HG03457 (cell line): ENCODE measurements around the gene SLC25A21.
"Not testable (repeated sequence)": the region's sequence is repeated elsewhere in the genome, so short reads cannot be mapped to it uniquely, and the experiment has no call there.

Source experiments
- ATAC-seq: cut with Tn5 transposase; IDR thresholded peaks from one replicate; pipeline ENCODE4 v1.9.1; 2021; ENCODE audit warnings: moderate number of reproducible peaks; ENCODE audit not compliant: unreplicated experiment

SLC25A21 gene

DNA sequence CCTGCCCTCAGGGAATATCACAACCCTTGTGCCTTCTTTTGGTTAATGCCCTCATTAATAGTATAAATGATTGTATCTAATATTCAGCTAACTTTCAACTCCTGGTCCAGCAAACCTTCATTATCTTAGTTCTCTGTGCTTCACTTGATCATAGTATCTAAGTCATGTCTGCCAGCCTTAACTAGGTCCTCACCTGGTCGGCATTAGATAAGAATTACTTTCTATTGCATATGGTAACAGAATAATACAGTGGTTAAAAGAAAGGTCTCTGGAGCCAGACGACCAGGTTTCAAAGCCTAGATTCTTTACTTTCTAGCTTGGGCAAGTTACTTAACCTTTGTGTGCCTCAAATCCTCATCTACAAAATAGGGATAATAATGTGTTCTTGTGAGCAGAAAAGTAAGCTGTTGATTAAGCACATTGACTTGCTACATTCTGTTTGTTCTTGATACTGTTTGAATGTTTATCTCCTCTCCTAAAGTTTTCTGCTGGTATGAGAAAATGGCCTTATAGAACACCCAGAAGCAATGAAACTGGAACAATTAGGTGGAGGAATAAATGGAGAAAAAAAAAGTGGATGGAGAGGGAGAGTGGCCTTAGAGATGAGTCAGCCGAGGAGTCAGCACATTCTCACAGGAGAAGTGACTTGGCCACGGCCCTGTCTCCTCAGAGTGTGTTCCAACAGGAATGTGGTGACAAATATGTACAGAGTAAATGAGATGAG is 176.1 kb downstream of the SLC25A21 start:
- no peak for ATAC-seq

GRCh38 chr14:36989806-36990205 is 182.6 kb downstream of the SLC25A21 start:
- ATAC-seq: no peak

DNA sequence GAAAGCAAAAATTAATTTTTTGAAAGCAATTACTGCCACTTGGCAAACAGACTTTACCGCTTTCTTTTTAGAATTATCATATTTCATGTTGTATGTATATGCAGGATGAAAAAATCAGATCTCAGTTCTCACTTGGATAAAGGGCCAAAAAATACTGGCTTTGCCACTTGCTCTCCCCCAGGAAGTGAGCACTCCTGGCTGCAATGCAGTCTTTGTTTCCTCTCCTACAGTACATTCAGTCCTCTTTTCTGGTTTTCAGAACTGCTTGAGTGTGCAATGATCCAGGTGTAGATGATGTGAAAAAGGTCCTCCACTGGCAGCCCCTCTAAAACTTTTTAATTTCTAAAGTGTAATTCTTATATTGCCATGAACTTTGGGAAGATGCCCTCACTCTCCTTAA is 183.4 kb downstream of the SLC25A21 start:
- no peak for ATAC-seq

- ATAC-seq: no peak
Measured at GRCh38 chr14:36988568-36988967, 183.8 kb downstream of the SLC25A21 start.

DNA sequence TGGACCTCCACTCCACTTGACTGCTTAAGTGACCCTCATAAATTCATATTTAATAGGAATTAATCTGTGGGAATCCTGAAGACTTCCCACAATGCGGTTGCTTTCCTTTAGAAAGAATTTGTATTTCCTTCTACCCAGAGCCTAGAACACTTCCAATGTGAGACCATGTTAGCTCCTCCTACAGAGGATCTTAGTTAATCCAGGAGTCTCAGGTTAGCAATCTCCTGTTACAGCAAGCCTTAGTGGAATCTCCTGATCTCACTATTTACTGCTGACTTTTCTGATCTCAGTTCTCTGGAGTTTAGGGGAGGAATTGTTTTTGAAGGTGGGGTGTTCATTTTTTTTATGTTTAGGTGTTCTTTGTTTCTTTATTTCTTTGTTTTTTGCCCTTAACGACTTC is 186.0 kb downstream of the SLC25A21 start:
- no peak for ATAC-seq

DNA sequence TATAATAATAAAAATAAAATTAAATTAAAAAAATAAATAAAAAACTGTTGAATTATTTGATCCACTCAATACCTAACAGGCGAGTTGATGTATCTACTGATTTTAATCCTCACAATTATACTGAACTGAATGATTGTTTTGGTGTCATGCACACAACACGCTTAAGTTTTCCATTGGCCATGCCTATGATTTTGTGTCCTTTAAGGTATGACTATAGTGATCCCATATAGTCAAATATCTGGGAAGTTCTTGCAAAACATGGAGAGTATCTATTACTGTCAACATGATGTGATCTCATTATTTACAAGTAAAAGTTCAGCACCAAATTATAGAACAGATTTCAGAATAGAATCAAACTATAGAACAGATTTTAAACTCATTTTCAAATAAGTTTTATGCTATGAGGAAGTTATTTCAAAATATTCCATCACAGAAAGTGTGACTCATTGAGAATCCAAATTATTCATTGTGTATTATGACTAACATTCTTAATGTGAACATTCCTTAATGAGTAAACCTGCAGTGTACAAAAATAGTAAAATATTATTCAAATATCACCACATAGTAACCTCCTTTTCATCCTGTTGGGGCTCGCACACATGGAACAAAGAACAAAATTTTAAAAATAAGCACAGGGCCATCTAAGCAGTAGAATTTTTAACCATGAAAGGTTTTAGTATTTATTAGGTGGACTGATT is 190.4 kb downstream of the SLC25A21 start:
- ATAC-seq: no peak

DNA sequence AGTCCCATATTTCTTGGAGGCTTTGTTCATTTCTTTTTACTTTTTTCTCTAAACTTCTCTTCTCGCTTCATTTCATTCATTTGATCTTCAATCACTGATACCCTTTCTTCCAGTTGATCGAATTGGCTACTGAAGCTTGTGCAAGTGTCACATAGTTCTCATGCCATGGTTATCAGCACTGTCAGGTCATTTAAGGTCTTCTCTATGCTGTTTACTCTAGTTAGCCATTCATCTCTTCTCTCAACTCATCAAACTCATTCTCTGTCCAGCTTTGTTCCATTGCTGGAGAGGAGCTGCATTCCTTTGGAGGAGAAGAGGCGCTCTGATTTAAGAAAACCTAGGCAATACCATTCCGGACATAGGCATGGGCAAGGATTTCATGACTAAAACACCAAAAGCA is 192.0 kb downstream of the SLC25A21 start:
- not testable (repeated sequence) for ATAC-seq

- ATAC-seq: no peak
Measured at GRCh38 chr14:36979863-36980262, 192.5 kb downstream of the SLC25A21 start.

GRCh38 chr14:36976571-36977023 is 195.8 kb downstream of the SLC25A21 start:
- no peak for ATAC-seq

- ATAC-seq: no peak
Measured at GRCh38 chr14:36975834-36976233, 196.6 kb downstream of the SLC25A21 start.

DNA sequence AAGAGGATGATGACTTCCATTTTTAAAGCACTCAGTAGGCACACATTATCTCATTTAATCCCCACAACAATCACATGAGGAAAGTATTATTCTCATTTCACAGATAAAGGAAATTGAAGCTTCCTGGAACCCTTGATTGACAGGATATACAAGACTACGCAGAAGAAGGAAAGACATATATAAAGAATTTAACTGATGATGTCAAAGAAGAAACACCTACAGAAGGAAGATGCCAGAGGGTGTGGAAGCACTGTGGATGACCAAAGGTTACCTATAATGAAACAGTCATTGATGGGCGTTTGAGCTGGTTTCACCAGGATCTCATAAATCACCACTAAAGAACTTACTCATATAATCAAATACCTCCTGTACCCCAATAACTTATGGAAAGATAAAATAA is 197.4 kb downstream of the SLC25A21 start:
- ATAC-seq: no peak

DNA sequence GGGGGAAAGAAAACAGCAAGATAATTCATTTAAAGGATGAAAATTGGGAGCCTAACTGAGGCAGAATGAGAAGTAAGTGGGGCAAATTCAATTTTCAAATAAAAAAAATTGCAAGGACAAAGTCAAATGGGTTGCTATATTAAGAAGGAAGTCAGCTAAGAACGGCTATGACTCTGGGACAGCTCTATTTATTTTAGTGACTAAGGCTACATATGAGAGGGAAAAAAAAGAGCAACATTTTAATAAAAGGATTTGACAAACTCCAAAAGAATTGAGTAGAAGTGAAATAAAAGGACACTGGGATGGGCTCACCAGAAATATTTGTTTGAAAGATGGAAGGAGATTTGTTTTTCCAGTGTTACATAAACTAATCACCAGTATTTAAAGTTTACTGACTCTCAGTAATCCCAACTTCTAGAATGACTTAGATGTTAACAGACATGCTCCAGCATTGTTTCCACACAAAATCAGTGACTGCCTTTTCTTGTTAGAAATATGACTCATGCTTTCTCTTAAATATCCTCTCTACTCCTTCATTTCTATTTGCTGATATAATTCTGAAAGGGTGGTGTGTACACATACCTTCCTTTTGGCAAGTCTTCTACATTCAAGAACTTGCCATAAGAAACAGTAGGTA is 198.5 kb downstream of the SLC25A21 start:
- no peak for ATAC-seq

GRCh38 chr14:36971263-36971855 is 201.0 kb downstream of the SLC25A21 start:
- no peak for ATAC-seq

DNA sequence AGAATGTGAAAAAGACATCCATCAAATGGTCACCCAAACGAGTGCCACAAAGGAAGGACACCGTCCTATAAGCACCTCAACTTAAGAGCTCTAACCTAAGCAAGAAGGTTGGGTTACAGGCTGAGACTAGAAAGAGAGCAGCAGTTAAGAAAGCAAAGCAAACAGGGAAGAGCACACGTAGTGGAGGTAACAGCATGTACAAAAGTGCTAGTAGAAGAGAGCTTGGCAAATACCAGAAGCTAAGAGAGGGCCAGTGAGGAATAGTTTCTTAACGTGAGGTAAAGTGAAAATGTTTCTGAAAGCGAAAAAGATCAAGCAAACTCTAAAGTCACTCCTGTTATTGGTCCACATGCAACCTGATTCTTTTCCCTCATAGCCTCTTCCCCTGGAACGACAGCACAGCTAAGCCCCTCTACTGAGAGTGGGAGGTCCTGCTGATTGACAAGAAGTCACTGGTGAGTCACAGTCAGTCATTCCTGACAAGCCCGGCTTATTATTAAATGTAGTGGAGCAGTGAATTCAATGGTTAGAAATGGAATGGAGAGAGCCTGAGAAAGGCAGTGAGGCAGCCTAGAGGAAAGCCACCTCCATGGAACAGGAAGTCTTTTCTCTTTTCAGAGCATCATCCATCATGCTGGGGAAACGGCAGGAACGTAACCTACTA is 204.4 kb downstream of the SLC25A21 start:
- no peak for ATAC-seq

DNA sequence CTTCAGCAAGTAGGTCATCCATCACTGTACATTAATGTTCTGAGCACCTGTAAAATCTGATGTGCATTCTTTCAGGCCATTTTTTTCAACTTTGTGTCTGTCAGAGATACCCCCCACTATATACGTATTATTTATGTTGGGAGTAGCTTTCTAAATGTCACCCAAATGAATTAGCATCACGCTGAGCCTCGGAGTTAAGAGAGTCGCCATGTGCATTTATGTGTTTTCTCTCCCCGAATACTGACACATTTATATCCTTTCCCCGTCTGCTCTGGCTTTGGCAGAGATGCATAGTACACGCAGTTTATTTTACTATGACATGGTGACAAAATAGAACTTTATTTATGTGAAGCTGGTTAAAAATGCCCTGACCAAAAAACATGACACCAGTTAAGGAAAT is 216.4 kb downstream of the SLC25A21 start:
- no peak for ATAC-seq

DNA sequence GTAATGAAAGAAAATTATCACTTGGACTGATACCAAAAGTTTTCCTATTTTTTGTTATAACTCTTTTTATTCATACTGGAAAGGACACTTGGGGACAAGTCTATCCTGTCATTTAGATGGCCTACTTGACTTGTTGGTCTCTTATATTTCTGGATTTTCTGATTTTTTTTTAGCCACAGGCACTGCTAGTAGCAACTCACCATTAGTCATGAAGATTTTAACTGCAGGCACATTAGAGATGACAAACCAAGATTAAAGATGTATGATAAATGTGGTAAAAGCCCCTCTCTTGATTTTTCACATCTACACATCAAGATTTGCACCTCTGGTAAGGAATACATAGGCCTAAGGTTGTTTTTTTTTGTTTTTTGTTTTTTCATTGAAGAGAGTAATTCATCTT is 217.0 kb downstream of the SLC25A21 start:
- ATAC-seq: no peak

- no peak for ATAC-seq
Measured at GRCh38 chr14:36952689-36953088, 219.7 kb downstream of the SLC25A21 start.

- ATAC-seq: no peak
Measured at GRCh38 chr14:36951380-36951911, 221.0 kb downstream of the SLC25A21 start.

DNA sequence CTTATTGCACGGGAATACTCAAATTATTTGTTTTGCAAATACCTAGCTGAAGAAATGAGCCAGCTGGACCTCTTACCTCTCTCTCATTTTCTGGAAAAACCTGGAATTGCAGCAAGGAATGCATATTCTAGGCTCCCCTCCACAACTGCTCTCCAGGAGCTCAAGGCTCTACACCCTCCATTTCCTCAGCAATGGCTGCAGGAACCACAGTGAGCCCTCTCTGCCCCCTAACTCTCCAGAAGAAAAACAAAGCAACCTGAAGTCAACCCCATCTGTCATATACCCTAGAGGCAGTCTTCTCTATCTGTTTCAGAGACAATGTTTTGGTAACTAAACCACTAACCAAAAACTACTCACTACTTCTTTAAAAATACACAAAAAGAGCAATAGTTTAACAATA is 221.6 kb downstream of the SLC25A21 start:
- no peak for ATAC-seq

DNA sequence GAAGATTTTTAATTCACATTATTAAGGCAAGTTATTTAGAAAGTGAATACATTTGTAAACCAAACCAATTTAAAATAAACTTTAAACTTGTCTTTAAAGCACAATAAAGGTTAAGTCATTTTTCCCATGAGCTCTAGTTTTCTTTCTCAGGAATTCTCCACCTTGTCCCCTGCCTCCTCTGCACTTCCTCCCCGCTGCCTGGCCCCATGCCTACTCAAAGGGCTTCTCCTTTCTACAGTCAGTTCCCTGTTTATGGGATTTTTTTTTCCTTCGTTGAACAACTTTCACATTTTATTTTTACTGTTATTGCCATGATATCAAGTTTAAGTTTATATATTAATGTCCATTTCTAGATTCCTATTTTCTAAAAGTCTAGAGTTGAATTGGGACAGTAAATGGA is 223.0 kb downstream of the SLC25A21 start:
- ATAC-seq: no peak
